Measurements from ENCODE around the gene APEH.

APEH gene

GRCh38 chr3:49655731-49656285 is 18.3 kb upstream of the APEH start:
- H3K4me3 ChIP-seq (ENCODE audit: low read length) = no peak overlapping the region
- no peak for TF ChIP-seq ZNF274 (IDR thresholded peaks at IDR 0.05; ENCODE audit: low read depth, low read length)

- TF ChIP-seq ZNF274 (IDR thresholded peaks at IDR 0.05; ENCODE audit: low read depth, low read length) = no peak
- no peak overlapping the region for H3K4me3 ChIP-seq (ENCODE audit: low read length)
These were observed 17.5 kb upstream of the APEH start for GRCh38 chr3:49656541-49657112.

DNA sequence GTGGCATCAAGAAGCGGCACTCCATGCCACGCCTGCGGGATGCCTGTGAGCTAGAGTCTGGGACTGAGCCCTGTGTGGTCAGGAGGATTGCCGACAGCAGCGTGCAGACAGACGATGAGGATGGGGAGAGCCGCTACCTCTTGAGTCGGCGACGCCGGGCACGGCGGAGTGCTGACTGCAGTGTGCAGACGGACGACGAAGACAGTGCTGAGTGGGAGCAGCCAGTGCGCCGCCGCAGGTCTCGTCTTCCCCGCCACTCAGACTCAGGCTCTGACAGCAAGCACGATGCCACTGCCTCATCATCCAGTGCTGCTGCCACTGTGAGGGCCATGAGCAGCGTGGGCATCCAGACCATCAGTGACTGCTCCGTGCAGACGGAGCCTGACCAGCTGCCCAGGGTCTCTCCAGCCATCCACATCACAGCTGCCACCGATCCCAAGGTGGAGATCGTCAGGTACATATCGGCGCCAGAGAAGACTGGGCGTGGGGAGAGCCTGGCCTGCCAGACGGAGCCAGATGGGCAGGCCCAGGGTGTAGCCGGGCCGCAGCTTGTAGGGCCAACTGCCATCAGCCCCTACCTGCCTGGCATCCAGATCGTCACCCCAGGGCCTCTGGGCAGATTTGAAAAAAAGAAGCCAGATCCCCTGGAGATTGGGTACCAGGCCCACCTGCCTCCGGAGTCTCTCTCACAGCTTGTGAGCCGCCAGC is 16.8 kb upstream of the APEH start:
- H3K4me3 ChIP-seq (ENCODE audit: low read length) = no peak overlapping the region
- TF ChIP-seq ZNF274 (IDR thresholded peaks at IDR 0.05; ENCODE audit: low read depth, low read length) = no peak

GRCh38 chr3:49658711-49659110 is 15.4 kb upstream of the APEH start:
- no peak overlapping the region for H3K4me3 ChIP-seq (ENCODE audit: low read length)
- no peak for TF ChIP-seq ZNF274 (IDR thresholded peaks at IDR 0.05; ENCODE audit: low read depth, low read length)

DNA sequence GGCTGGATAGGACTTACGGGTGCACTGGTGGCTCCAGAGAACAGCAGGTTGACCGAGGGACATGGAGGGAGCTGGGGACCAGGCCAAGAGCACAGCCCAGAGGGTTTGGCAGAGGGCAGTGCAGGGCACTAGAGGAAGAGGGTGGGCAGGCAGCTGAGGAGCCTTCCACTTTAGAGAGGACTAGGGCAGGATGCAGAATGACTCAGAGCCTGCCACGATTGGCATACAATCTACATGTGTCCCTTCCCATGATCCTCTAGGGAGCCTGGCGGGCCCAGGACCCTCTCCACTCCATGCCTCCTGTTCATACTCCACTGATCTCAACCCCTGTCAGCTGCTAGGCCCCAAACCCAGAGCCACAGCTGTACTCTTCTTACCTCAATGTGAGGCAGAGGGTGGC is 14.4 kb upstream of the APEH start:
- TF ChIP-seq ZNF274 (IDR thresholded peaks at IDR 0.05; ENCODE audit: low read depth, low read length) = no peak

DNA sequence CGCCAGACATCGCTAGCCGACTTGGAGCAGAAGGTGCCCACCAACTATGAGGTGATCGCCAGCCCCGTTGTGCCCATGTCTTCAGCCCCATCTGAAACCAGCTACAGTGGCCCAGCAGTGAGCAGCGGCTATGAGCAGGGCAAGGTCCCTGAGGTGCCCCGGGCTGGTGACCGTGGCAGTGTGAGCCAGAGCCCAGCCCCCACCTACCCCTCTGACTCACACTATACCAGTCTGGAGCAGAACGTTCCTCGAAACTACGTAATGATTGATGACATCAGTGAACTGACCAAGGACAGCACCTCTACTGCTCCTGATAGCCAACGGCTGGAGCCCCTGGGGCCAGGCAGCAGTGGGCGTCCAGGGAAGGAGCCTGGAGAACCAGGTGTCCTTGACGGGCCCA is 12.9 kb upstream of the APEH start:
- H3K4me3 ChIP-seq (ENCODE audit: low read length) = no peak overlapping the region
- TF ChIP-seq ZNF274 (IDR thresholded peaks at IDR 0.05; ENCODE audit: low read depth, low read length) = no peak

More for the DNA sequence above, 14.4 kb upstream of the APEH start:
- no peak overlapping the region for H3K4me3 ChIP-seq (ENCODE audit: low read length)

DNA sequence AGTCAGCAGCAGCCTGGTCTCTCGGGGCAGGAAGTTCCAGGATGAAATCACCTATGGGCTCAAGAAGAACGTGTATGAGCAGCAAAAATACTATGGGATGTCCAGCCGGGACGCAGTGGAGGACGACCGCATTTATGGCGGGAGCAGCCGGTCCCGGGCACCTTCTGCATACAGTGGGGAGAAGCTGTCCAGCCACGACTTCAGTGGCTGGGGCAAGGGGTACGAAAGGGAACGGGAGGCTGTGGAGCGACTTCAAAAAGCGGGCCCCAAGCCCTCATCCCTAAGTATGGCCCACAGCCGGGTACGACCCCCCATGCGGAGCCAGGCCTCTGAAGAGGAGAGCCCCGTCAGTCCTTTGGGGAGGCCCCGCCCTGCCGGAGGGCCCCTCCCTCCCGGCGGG is 12.1 kb upstream of the APEH start:
- no peak for TF ChIP-seq ZNF274 (IDR thresholded peaks at IDR 0.05; ENCODE audit: low read depth, low read length)

GRCh38 chr3:49662720-49663413 is 11.3 kb upstream of the APEH start:
- no peak overlapping the region for H3K4me3 ChIP-seq (ENCODE audit: low read length)
- TF ChIP-seq ZNF274 (IDR thresholded peaks at IDR 0.05; ENCODE audit: low read depth, low read length) = no peak

More for the DNA sequence above, 12.1 kb upstream of the APEH start:
- no peak overlapping the region for H3K4me3 ChIP-seq (ENCODE audit: low read length)

GRCh38 chr3:49663831-49664230 is 10.3 kb upstream of the APEH start:
- no peak for TF ChIP-seq ZNF274 (IDR thresholded peaks at IDR 0.05; ENCODE audit: low read depth, low read length)
- H3K4me3 ChIP-seq (ENCODE audit: low read length) = no peak overlapping the region

DNA sequence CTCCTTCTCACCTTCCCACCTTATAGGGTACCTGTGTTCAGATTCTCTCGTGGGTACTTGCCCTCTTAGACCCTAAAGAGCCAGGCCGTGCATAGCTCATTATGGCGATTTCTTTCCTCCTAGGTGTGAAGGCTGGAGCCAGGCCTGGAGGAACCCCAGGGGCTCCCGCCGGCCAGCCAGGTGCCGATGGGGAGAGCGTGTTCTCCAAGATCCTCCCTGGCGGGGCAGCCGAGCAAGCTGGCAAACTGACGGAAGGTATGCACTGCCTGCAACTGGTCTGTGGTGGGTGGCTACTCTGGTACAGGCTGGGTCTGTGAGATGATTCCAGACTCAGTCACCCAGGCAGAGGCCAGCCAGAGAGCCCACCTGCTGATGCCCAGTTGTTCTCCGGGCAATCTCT is 9.9 kb upstream of the APEH start:
- TF ChIP-seq ZNF274 (IDR thresholded peaks at IDR 0.05; ENCODE audit: low read depth, low read length) = no peak
- H3K4me3 ChIP-seq (ENCODE audit: low read length) = no peak overlapping the region

- TF ChIP-seq ZNF274 (IDR thresholded peaks at IDR 0.05; ENCODE audit: low read depth, low read length) = no peak
- no peak overlapping the region for H3K4me3 ChIP-seq (ENCODE audit: low read length)
These were observed 8.2 kb upstream of the APEH start for GRCh38 chr3:49665822-49666519.

- no peak for TF ChIP-seq ZNF274 (IDR thresholded peaks at IDR 0.05; ENCODE audit: low read depth, low read length)
- no peak overlapping the region for H3K4me3 ChIP-seq (ENCODE audit: low read length)
These were observed 7.6 kb upstream of the APEH start for GRCh38 chr3:49666592-49666991.

DNA sequence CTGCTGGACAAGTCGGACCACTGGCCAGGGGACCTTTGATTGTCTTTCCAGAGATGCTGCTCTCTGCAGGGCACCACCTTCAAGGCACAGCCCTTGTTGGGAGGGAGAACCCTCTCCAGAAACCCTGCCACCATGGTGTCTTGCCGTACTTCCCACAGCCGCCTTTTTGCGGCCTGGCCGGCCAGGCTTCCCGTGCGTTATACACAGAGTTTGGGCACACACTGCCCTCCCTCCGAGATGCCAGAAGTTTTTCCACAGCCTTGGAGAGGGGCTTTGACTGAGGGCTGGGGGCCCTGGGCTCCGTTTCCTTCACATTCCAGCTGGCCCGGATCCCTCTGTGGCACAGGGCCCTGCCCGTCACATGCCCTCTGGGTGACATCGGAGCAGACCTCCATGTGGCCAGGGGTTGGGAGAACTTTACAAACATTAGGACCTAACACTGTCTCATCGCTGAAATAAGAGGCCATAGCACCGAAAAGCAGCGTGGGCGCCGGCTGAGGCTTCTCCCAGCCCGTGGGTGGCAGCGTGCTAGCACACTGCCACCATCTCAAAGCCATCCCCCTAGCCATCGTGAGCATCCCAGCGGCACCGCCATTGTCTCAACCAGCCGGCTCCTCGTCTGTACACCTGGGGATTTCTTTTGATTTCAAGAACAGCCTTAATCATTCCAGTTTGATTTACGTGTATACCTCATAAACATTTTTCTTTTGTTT is 6.3 kb upstream of the APEH start:
- TF ChIP-seq ZNF274 (IDR thresholded peaks at IDR 0.05; ENCODE audit: low read depth, low read length) = no peak
- no peak overlapping the region for H3K4me3 ChIP-seq (ENCODE audit: low read length)

DNA sequence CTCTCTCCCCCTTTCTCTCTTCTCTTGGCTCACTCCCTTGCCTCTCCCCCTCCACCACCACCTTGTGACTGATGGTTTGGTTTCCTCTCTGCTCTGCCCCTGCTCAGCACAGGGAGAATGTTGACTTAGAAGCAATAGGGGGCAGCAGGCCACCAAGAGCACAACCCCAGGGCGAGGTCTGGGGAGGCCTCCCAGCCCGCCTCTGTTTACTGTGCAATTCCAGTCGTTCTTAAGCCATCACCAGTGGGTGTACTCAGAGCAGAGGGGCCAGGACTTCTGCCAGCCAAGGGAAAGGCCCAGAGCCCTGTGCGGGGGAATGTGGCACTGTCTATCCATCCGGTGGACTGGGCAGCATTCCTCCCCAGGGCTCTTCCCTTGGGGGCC is 5.7 kb upstream of the APEH start:
- no peak for TF ChIP-seq ZNF274 (IDR thresholded peaks at IDR 0.05; ENCODE audit: low read depth, low read length)
- H3K4me3 ChIP-seq (ENCODE audit: low read length) = no peak overlapping the region
